ENCODE measurements around the gene CDC73. TPM values are rescaled to one million over a fixed set of nuclear protein-coding genes. Genes with fewer than 3 reads are reported as not detected.

The CDC73 gene
- total and polyA plus RNA-seq, 4 donors: 5.8 to 20.6 (median 12.6) TPM

DNA sequence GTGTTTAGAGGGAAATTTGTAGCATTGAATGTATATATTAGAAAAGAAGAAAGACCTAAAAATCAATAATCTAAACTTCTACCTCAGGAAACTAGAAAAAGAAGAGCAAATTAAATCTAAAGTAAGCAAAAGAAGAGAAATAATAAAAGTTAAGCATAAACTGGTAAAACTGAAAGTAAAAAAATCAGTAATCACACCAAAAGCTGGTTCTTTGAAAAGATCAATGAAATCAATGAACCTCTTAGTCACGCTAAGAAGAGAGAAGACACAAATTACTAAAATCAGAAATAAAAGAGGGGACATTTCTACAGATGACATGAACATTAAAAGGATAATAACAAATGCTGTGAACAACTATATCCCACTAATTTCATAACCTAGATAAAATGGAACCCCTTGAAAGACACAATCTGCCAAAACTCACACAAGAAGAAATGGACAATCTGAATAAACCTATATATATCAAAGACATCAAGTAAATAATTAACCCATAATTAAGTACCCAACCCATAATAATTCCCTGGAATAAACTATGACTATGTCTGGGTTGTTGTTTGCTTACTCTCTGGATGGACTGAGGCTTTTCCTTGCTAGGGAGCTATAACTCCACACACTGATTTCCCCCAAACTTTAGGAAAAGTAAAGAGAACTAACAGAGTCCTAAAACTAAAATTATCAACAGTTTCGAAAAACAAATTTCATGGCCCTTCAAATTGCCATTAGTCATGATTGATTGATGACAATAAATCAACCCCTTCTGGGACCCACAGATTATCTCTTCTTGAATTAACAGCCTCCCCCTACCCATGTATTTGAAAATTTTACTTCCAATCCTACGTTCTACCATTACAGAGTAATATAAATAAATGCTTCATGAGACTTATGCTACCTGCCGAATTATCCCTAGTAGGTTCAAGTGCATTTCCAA lies 2.8 kb upstream of the CDC73 start:
- 78% methylated on average over 4 of the region's 4 CpGs for WGBS
- no peak for DNase-seq (ENCODE audit: low spot score)
- TF ChIP-seq, protein P1, sequence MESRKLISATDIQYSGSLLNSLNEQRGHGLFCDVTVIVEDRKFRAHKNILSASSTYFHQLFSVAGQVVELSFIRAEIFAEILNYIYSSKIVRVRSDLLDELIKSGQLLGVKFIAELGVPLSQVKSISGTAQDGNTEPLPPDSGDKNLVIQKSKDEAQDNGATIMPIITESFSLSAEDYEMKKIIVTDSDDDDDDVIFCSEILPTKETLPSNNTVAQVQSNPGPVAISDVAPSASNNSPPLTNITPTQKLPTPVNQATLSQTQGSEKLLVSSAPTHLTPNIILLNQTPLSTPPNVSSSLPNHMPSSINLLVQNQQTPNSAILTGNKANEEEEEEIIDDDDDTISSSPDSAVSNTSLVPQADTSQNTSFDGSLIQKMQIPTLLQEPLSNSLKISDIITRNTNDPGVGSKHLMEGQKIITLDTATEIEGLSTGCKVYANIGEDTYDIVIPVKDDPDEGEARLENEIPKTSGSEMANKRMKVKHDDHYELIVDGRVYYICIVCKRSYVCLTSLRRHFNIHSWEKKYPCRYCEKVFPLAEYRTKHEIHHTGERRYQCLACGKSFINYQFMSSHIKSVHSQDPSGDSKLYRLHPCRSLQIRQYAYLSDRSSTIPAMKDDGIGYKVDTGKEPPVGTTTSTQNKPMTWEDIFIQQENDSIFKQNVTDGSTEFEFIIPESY (IDR thresholded peaks at IDR 0.05): no peak
- no peak for TF ChIP-seq NR2F2 (IDR thresholded peaks at IDR 0.05)
- H3K4me3 ChIP-seq (ENCODE audit: low read depth in 1 of 3, low read length in 3 of 3): no peak overlapping the region
- H3K9ac ChIP-seq (ENCODE audit: low read depth in 1 of 2, low read length in 2 of 2): no peak overlapping the region
- no peaks in the 10 kb centered on the region for H3K36me3 ChIP-seq (ENCODE audit: control insufficient read depth in 4 of 4, insufficient read depth in 3 of 4, low read depth in 1 of 4, low read length in 3 of 4)
- no peaks in the 10 kb centered on the region for H3K27me3 ChIP-seq (ENCODE audit: control insufficient read depth in 4 of 4, insufficient read depth in 4 of 4, low read length in 3 of 4)
- peaks cover 4 to 28% (median 21%) of the 10 kb centered on the region in 4 donors for H3K4me1 ChIP-seq (ENCODE audit: control insufficient read depth in 4 of 4, insufficient read depth in 4 of 4, low read length in 3 of 4)
- H3K9me3 ChIP-seq (ENCODE audit: control insufficient read depth in 4 of 4, low read length in 3 of 4): no peaks in the 10 kb centered on the region
- H3K27ac ChIP-seq (ENCODE audit: low read depth in 1 of 2, low read length in 2 of 2): no peak overlapping the region

DNA sequence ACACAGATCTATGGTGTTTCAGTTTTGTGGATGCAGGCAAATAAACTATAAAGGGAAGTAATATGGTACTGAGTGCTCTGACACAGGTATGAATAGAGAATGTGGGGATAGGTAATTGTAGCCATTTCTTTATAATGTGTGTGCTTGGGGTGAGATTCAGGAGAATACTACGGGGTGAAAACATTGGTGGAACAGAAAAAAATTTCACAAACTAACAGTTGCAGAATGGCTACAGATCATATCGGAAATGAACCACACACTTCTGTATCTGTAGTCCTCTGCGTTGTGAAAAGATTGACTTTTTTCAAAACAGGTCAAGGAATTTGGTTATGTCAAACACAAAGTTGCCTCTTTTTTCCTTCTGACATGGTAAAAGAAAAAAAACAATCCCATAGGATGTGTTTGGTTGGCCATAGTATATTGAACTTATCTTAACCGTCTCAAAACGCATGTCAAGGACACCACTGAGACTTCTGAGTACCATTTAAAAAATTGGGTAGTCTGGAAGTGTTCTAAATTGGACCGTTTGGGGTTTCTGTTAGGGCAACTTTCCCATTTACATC lies 1.1 kb upstream of the CDC73 start:
- Histone ChIP-seq H3K4me1 (ENCODE audit: control insufficient read depth in 4 of 4, insufficient read depth in 4 of 4, low read length in 3 of 4) (peaks cover 4 to 20% (median 14%) of the 10 kb centered on the region in 4 donors), H3K9me3 (ENCODE audit: control insufficient read depth in 4 of 4, low read length in 3 of 4) (no peaks in the 10 kb centered on the region), H3K27ac (ENCODE audit: low read depth in 1 of 2, low read length in 2 of 2) (no peak overlapping the region), H3K4me3 (ENCODE audit: low read depth in 1 of 3, low read length in 3 of 3) (no peak overlapping the region), H3K27me3 (ENCODE audit: control insufficient read depth in 4 of 4, insufficient read depth in 4 of 4, low read length in 3 of 4) (no peaks in the 10 kb centered on the region), H3K36me3 (ENCODE audit: control insufficient read depth in 4 of 4, insufficient read depth in 3 of 4, low read depth in 1 of 4, low read length in 3 of 4) (peaks cover 0 to 4% (median 3%) of the 10 kb centered on the region in 4 donors), H3K9ac (ENCODE audit: low read depth in 1 of 2, low read length in 2 of 2) (no peak overlapping the region)
- TF ChIP-seq, protein P2, sequence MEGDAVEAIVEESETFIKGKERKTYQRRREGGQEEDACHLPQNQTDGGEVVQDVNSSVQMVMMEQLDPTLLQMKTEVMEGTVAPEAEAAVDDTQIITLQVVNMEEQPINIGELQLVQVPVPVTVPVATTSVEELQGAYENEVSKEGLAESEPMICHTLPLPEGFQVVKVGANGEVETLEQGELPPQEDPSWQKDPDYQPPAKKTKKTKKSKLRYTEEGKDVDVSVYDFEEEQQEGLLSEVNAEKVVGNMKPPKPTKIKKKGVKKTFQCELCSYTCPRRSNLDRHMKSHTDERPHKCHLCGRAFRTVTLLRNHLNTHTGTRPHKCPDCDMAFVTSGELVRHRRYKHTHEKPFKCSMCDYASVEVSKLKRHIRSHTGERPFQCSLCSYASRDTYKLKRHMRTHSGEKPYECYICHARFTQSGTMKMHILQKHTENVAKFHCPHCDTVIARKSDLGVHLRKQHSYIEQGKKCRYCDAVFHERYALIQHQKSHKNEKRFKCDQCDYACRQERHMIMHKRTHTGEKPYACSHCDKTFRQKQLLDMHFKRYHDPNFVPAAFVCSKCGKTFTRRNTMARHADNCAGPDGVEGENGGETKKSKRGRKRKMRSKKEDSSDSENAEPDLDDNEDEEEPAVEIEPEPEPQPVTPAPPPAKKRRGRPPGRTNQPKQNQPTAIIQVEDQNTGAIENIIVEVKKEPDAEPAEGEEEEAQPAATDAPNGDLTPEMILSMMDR (IDR thresholded peaks at IDR 0.05; ENCODE audit: low read depth, low read length, missing input control): no peak
- no peak for TF ChIP-seq HNF4G (IDR thresholded peaks at IDR 0.05)
- TF ChIP-seq RXRA (IDR thresholded peaks at IDR 0.05): no peak
- no peak for TF ChIP-seq HNF4A (conservative IDR thresholded peaks at IDR 0.05)
- TF ChIP-seq YY1 (IDR thresholded peaks at IDR 0.05): no peak
- TF ChIP-seq, protein P1 (IDR thresholded peaks at IDR 0.05): no peak
- TF ChIP-seq, protein P3, sequence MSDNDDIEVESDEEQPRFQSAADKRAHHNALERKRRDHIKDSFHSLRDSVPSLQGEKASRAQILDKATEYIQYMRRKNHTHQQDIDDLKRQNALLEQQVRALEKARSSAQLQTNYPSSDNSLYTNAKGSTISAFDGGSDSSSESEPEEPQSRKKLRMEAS (IDR thresholded peaks at IDR 0.05): no peak
- no peak for TF ChIP-seq NR2F2 (IDR thresholded peaks at IDR 0.05)
- TF ChIP-seq, protein P4, sequence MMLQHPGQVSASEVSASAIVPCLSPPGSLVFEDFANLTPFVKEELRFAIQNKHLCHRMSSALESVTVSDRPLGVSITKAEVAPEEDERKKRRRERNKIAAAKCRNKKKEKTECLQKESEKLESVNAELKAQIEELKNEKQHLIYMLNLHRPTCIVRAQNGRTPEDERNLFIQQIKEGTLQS (IDR thresholded peaks at IDR 0.05): no peak
- TF ChIP-seq RAD21 (IDR thresholded peaks at IDR 0.05): no peak
- TF ChIP-seq, protein P5, sequence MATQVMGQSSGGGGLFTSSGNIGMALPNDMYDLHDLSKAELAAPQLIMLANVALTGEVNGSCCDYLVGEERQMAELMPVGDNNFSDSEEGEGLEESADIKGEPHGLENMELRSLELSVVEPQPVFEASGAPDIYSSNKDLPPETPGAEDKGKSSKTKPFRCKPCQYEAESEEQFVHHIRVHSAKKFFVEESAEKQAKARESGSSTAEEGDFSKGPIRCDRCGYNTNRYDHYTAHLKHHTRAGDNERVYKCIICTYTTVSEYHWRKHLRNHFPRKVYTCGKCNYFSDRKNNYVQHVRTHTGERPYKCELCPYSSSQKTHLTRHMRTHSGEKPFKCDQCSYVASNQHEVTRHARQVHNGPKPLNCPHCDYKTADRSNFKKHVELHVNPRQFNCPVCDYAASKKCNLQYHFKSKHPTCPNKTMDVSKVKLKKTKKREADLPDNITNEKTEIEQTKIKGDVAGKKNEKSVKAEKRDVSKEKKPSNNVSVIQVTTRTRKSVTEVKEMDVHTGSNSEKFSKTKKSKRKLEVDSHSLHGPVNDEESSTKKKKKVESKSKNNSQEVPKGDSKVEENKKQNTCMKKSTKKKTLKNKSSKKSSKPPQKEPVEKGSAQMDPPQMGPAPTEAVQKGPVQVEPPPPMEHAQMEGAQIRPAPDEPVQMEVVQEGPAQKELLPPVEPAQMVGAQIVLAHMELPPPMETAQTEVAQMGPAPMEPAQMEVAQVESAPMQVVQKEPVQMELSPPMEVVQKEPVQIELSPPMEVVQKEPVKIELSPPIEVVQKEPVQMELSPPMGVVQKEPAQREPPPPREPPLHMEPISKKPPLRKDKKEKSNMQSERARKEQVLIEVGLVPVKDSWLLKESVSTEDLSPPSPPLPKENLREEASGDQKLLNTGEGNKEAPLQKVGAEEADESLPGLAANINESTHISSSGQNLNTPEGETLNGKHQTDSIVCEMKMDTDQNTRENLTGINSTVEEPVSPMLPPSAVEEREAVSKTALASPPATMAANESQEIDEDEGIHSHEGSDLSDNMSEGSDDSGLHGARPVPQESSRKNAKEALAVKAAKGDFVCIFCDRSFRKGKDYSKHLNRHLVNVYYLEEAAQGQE (IDR thresholded peaks at IDR 0.05): no peak
- no peak for TF ChIP-seq GABPA (IDR thresholded peaks at IDR 0.05 in 1 of 2, conservative IDR thresholded peaks at IDR 0.05 in 1 of 2)
- no peak for TF ChIP-seq JUND (IDR thresholded peaks at IDR 0.05)
- no peak for TF ChIP-seq SP1 (IDR thresholded peaks at IDR 0.05)
- no peak for TF ChIP-seq FOXA2 (IDR thresholded peaks at IDR 0.05)
- no peak for TF ChIP-seq TAF1 (conservative IDR thresholded peaks at IDR 0.05)
- no peak for TF ChIP-seq EGR1 (IDR thresholded peaks at IDR 0.05; ENCODE audit: low read depth in 2 of 2)
- TF ChIP-seq FOXA1 (IDR thresholded peaks at IDR 0.05): no peak
- no peak for DNase-seq (ENCODE audit: low spot score)
- 83% methylated on average over 6 of the region's 6 CpGs for WGBS
